H1 (cell line): ENCODE data around the gene CRYGN. TPM values are rescaled to one million over a fixed set of nuclear protein-coding genes. Genes with fewer than 3 reads are reported as not detected.

Source experiments
- CTCF ChIA-PET: fragments of 300-600 bp; sonication (Branson Sonifier 250); formaldehyde crosslinking; loops from one replicate; lab custom pipeline; 2021; ENCODE audit not compliant: partially characterized antibody; lab: Charles Lee
- POLR2A ChIA-PET: fragments of 300-600 bp; sonication (Branson Sonifier 250); formaldehyde crosslinking; loops from one replicate; lab custom pipeline; 2021; ENCODE audit warnings: inconsistent platforms; ENCODE audit not compliant: partially characterized antibody; lab: Charles Lee
- DNase-seq, 2 experiments: peaks; one replicate each; pipeline versions ENCODE4 v3.0.0 to v3.0.0-alpha.2; 2010 to 2022; ENCODE audit warnings: low spot score in 2 of 2, low read depth in 1 of 2, mixed read lengths in 1 of 2
- FAIRE-seq: peaks from 2 replicates; lab custom pipeline; 2011; peaks lifted over from hg19 to GRCh38; lab: Jason Lieb, UNC
- H2AFZ ChIP-seq: 2 replicates; pipeline ENCODE4 v1.8.1; 2012; ENCODE audit warnings: low read length, inconsistent platforms
- H2AK5ac ChIP-seq: 2 replicates; pipeline ENCODE4 v1.6.1; 2013; ENCODE audit warnings: low read depth, low read length
- H2BK120ac ChIP-seq: replicated peaks from 2 replicates; pipeline ENCODE3; 2013; ENCODE audit warnings: low read depth, low read length, inconsistent platforms
- H2BK12ac ChIP-seq: 2 replicates; pipeline ENCODE4 v1.6.1; 2013; ENCODE audit warnings: low read depth, low read length
- H2BK15ac ChIP-seq: 2 replicates; pipeline ENCODE4 v1.6.1; 2013; ENCODE audit warnings: low read length
- H2BK20ac ChIP-seq: 2 replicates; pipeline ENCODE4 v1.6.1; 2013; ENCODE audit warnings: low read length
- H2BK5ac ChIP-seq: 2 replicates; pipeline ENCODE4 v1.6.1; 2013; ENCODE audit warnings: low read depth, low read length
- H3K14ac ChIP-seq: 2 replicates; pipeline ENCODE4 v1.6.1; 2013; ENCODE audit warnings: inconsistent platforms; ENCODE audit not compliant: insufficient read length
- H3K18ac ChIP-seq: 2 replicates; pipeline ENCODE4 v1.6.1; 2013; ENCODE audit warnings: low read length; ENCODE audit errors: extremely low read depth
- H3K23ac ChIP-seq: 2 replicates; pipeline ENCODE4 v1.6.1; 2013; ENCODE audit warnings: inconsistent platforms; ENCODE audit not compliant: insufficient read length
- H3K23me2 ChIP-seq: 2 replicates; pipeline ENCODE4 v1.6.1; 2013; ENCODE audit warnings: low read depth, low read length
- H3K27ac ChIP-seq: 2 replicates; pipeline ENCODE4 v1.6.1; 2011; ENCODE audit warnings: low read depth, low read length, inconsistent platforms
- H3K27me3 ChIP-seq, 4 experiments: replicated peaks in 1 of 4; 1 replicate in 1 of 4; 2 replicates in 3 of 4; pipeline versions ENCODE4 v1.6.1 to v1.8.1; 2011 to 2013; ENCODE audit warnings: low read length in 3 of 4, mild to moderate bottlenecking in 3 of 4, inconsistent platforms in 2 of 4, mixed read lengths in 2 of 4, moderate library complexity in 1 of 4; ENCODE audit not compliant: control insufficient read depth in 3 of 4, insufficient read depth in 3 of 4; ENCODE audit errors: extremely low read depth in 1 of 4
- H3K36me3 ChIP-seq, 4 experiments: 2 replicates each; pipeline versions ENCODE4 v1.6.1 to v1.8.1; 2011 to 2013; ENCODE audit warnings: mild to moderate bottlenecking in 4 of 4, low read length in 3 of 4, moderate library complexity in 2 of 4, control low read depth in 1 of 4, inconsistent platforms in 1 of 4; ENCODE audit not compliant: insufficient read depth in 4 of 4, control insufficient read depth in 2 of 4
- H3K4ac ChIP-seq: replicated peaks from 2 replicates; pipeline ENCODE3; 2013; ENCODE audit warnings: low read length, low read depth, mixed read lengths, inconsistent platforms; ENCODE audit not compliant: insufficient read length
- H3K4me1 ChIP-seq, 4 experiments: replicated peaks in 1 of 4; 1 replicate in 1 of 4; 2 replicates in 3 of 4; pipeline versions ENCODE4 v1.6.1 to v1.8.1; 2011 to 2013; ENCODE audit warnings: low read length in 3 of 4, inconsistent platforms in 2 of 4, mixed read lengths in 1 of 4; ENCODE audit not compliant: insufficient read depth in 4 of 4, control insufficient read depth in 3 of 4
- H3K4me2 ChIP-seq, 2 experiments: 2 replicates each; pipeline versions ENCODE4 v1.6.1 to v1.8.1; 2011 to 2013; ENCODE audit warnings: low read depth in 2 of 2, low read length in 2 of 2, control low read depth in 1 of 2, inconsistent platforms in 1 of 2, mild to moderate bottlenecking in 1 of 2; ENCODE audit not compliant: insufficient read depth in 1 of 2
- H3K4me3 ChIP-seq, 4 experiments: fragments of 200-600, 300-600 bp in 1 of 4; sonication (generic), shearing (Covaris generic), sonication (Bioruptor Twin) in 1 of 4; 2 replicates each; pipeline versions ENCODE4 v1.5.1 to v1.8.1; 2011 to 2016; ENCODE audit warnings: low read length in 4 of 4, low read depth in 3 of 4, control low read depth in 2 of 4, inconsistent platforms in 2 of 4, mild to moderate bottlenecking in 2 of 4, mixed read lengths in 1 of 4, moderate library complexity in 1 of 4; ENCODE audit not compliant: insufficient read depth in 2 of 4; ENCODE audit errors: extremely low read depth in 1 of 4
- H3K56ac ChIP-seq: replicated peaks from 2 replicates; pipeline ENCODE3; 2013; ENCODE audit warnings: low read depth, mild to moderate bottlenecking, mixed read lengths, low read length, inconsistent platforms; ENCODE audit not compliant: insufficient read length
- H3K79me1 ChIP-seq: 2 replicates; pipeline ENCODE4 v1.6.1; 2013; ENCODE audit warnings: low read depth, low read length, control low read depth
- H3K79me2 ChIP-seq, 2 experiments: 2 replicates each; pipeline versions ENCODE4 v1.6.1 to v1.8.1; 2012 to 2013; ENCODE audit warnings: low read length in 2 of 2, mild to moderate bottlenecking in 2 of 2, inconsistent platforms in 1 of 2; ENCODE audit not compliant: insufficient read depth in 2 of 2, control insufficient read depth in 1 of 2
- H3K9ac ChIP-seq, 4 experiments: replicated peaks in 1 of 4; 1 replicate in 1 of 4; 2 replicates in 3 of 4; pipeline versions ENCODE4 v1.6.1 to v1.8.1; 2011 to 2013; ENCODE audit warnings: low read depth in 3 of 4, low read length in 3 of 4, control low read depth in 2 of 4, mild to moderate bottlenecking in 2 of 4, moderate library complexity in 2 of 4, inconsistent platforms in 1 of 4; ENCODE audit errors: extremely low read depth in 1 of 4
- H3K9me3 ChIP-seq, 2 experiments: 2 replicates each; pipeline versions ENCODE4 v1.6.1 to v1.8.1; 2012 to 2013; ENCODE audit warnings: mild to moderate bottlenecking in 2 of 2, moderate library complexity in 2 of 2, control low read depth in 1 of 2, inconsistent platforms in 1 of 2, low read depth in 1 of 2, low read length in 1 of 2, mixed read lengths in 1 of 2; ENCODE audit not compliant: insufficient read depth in 2 of 2
- H4K20me1 ChIP-seq, 2 experiments: replicated peaks in 1 of 2; 2 replicates each; pipeline versions ENCODE3 to v1.8.1; 2011 to 2013; ENCODE audit warnings: inconsistent platforms in 2 of 2, low read length in 2 of 2, mild to moderate bottlenecking in 1 of 2; ENCODE audit not compliant: insufficient read depth in 2 of 2, control insufficient read depth in 1 of 2
- H4K5ac ChIP-seq: 2 replicates; pipeline ENCODE4 v1.6.1; 2013; ENCODE audit warnings: low read length, low read depth, mixed read lengths, inconsistent platforms; ENCODE audit not compliant: insufficient read length
- H4K8ac ChIP-seq: 2 replicates; pipeline ENCODE4 v1.8.0; 2013; ENCODE audit warnings: mild to moderate bottlenecking, moderate library complexity, low read length, inconsistent platforms; ENCODE audit not compliant: insufficient read depth; ENCODE audit errors: extremely low read depth
- H4K91ac ChIP-seq: replicated peaks from 2 replicates; pipeline ENCODE3; 2013; ENCODE audit warnings: low read length, mixed read lengths, inconsistent platforms; ENCODE audit not compliant: insufficient read length
- CBX5 ChIP-seq: fragments of 300-800, 300-1000 bp; sonication (generic); IDR thresholded peaks from 2 replicates; pipeline ENCODE4 v1.7.1; 2016; ENCODE audit warnings: antibody characterized with exemption, low read length, low read depth
- CHD1 ChIP-seq: IDR thresholded peaks from 2 replicates; pipeline ENCODE4 v1.6.1; 2012; ENCODE audit warnings: low read depth, low read length, improper control_type of control experiment
- CHD2 ChIP-seq: IDR thresholded peaks from 2 replicates; pipeline ENCODE4 v1.6.1; 2012; ENCODE audit warnings: low read length, improper control_type of control experiment
- CTBP2 ChIP-seq: IDR thresholded peaks from 2 replicates; pipeline ENCODE4 v1.7.0; 2011; ENCODE audit warnings: borderline replicate concordance, mild to moderate bottlenecking, moderate library complexity, mixed read lengths, low read length; ENCODE audit not compliant: insufficient read depth, insufficient read length
- HDAC2 ChIP-seq, 2 experiments: fragments of 300-600 bp in 1 of 2; sonication (generic) in 1 of 2; IDR thresholded peaks; 2 replicates each; pipeline ENCODE4 v1.6.1; 2011 to 2012; ENCODE audit warnings: low read depth in 2 of 2, low read length in 2 of 2, mild to moderate bottlenecking in 2 of 2, moderate library complexity in 2 of 2, borderline replicate concordance in 1 of 2, inconsistent platforms in 1 of 2
- NRF1 ChIP-seq: IDR thresholded peaks from 2 replicates; pipeline ENCODE4 v1.6.1; 2011; ENCODE audit warnings: mild to moderate bottlenecking, low read depth, low read length, improper control_type of control experiment
- PHF8 ChIP-seq: fragments of 200-600 bp; sonication (generic); conservative IDR thresholded peaks from 2 replicates; pipeline ENCODE4 v1.7.1; 2012; ENCODE audit warnings: low read depth, mild to moderate bottlenecking, inconsistent platforms, low read length, moderate library complexity
- SP2 ChIP-seq: IDR thresholded peaks from 2 replicates; pipeline ENCODE4 v1.6.1; 2012; ENCODE audit warnings: mild to moderate bottlenecking, low read length, inconsistent platforms
- SP4 ChIP-seq: IDR thresholded peaks from 2 replicates; pipeline ENCODE4 v1.6.1; 2012; ENCODE audit warnings: low read length, inconsistent platforms
- SUZ12 ChIP-seq: fragments of 200-600 bp; sonication (generic); IDR thresholded peaks from 2 replicates; pipeline ENCODE4 v1.6.1; 2012; ENCODE audit warnings: mild to moderate bottlenecking, inconsistent platforms, low read length, moderate library complexity, mixed read lengths
- TBP ChIP-seq: IDR thresholded peaks from 2 replicates; pipeline ENCODE4 v1.6.1; 2011; ENCODE audit warnings: low read depth, low read length, improper control_type of control experiment
- TEAD4 ChIP-seq: IDR thresholded peaks from 2 replicates; pipeline ENCODE4 v1.6.1; 2012; ENCODE audit warnings: low read depth, low read length, inconsistent platforms, mixed read lengths
- YY1 ChIP-seq: IDR thresholded peaks from 2 replicates; pipeline ENCODE4 v1.6.1; 2011; ENCODE audit warnings: low read depth, mild to moderate bottlenecking, low read length
- ZNF274 ChIP-seq: IDR thresholded peaks from 2 replicates; pipeline ENCODE4 v1.7.0; 2012; ENCODE audit warnings: low read length, borderline replicate concordance; ENCODE audit errors: extremely low read depth
- WGBS, 2 experiments: shearing (Covaris generic) in 1 of 2; methylation state at CpG; one replicate each; pipeline versions ENCODE4 v1.1.6 to v1.1.7; 2013 to 2015; ENCODE audit warnings: low lambda C conversion rate in 2 of 2, mixed read lengths in 2 of 2, inconsistent platforms in 1 of 2, low coverage in 1 of 2, missing lambda C conversion rate in 1 of 2; ENCODE audit not compliant: insufficient replicate concordance in 2 of 2, insufficient coverage in 1 of 2, insufficient read length in 1 of 2; ENCODE audit errors: extremely low coverage in 1 of 2, missing lambda C conversion rate in 1 of 2; 5-methylcytosine and 5-hydroxymethylcytosine counted together
- polyA plus RNA-seq, 7 experiments: library from polyadenylated mRNA; depleted of rRNA in 3 of 7; stranded (reverse) in 5 of 7; unstranded in 2 of 7; fragments of >200 nt in 5 of 7; fragments of 200-250 nt in 2 of 7; gene quantifications; 1 replicate in 5 of 7; 2 replicates in 1 of 7; 4 replicates in 1 of 7; pipeline versions ENCODE4 v1.2.1 to v1.2.3, GENCODE V29; 2011 to 2013; ENCODE audit warnings: missing spikeins in 2 of 7, mixed read lengths in 2 of 7
- total RNA-seq: library from RNA; stranded (reverse); fragmentation: NEBNext Ultra II Directional; extraction: Animal tissue kit (Norgen Biotek cat#: 25700); gene quantifications from 2 replicates; pipeline ENCODE4 v1.2.1, GENCODE V29; 2021
- TF ChIP-seq, protein P1 (sequence below): IDR thresholded peaks from 2 replicates; pipeline ENCODE4 v1.6.1; 2012; ENCODE audit warnings: inconsistent platforms

CRYGN gene
- total and polyA plus RNA-seq, 2 of the 8 experiments (the other 6 are each of a cell fraction or from before 2014, with no cell fraction given): 0.98 to 1.6 TPM

DNA sequence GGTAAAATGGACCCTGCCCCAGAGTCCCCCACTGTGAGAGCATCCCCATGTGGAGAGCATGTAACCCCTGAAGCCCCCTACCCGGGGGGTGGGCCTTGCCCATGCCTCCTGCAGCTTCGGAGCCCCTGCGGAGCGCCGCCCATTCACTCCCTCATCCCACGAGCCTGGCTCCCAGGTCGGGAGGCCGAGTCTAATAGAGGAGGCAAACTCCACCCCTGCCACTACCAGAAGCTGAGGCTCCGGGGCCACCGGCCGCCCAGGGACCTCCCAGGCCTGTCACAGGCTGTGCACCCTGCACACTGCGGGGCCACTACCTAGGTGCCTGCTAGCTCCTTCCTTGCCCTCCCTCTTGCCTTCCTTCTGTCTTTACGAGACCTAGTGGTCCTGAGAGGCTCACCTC, 47.5 kb downstream of the CRYGN start:
- Histone ChIP-seq H4K8ac (no peak overlapping the region), H3K27ac (no peak overlapping the region), H3K36me3 (no peaks in the 10 kb centered on the region), H2AFZ (no peak overlapping the region), H2BK20ac (no peak overlapping the region), H3K23ac (no peak overlapping the region), H2BK15ac (no peak overlapping the region), H3K4ac (no peak overlapping the region), H4K5ac (no peak overlapping the region), H3K18ac (no peak overlapping the region), H3K27me3 (no peaks in the 10 kb centered on the region), H3K9me3 (no peaks in the 10 kb centered on the region), H4K20me1 (no peaks in the 10 kb centered on the region), H2BK5ac (no peak overlapping the region), H3K4me2 (no peak overlapping the region), H3K79me1 (no peaks in the 10 kb centered on the region), H3K23me2 (peaks cover under 1% of the 10 kb centered on the region; the same call in 1 of the 2 replicates), H3K79me2 (no peaks in the 10 kb centered on the region), H3K4me1 (peaks cover 0 to 13% (median 4%) of the 10 kb centered on the region in 4 experiments; a peak in 6 of 7 replicates), H3K4me3 (no peak overlapping the region), H2AK5ac (no peak overlapping the region), H3K9ac (no peak overlapping the region), H2BK12ac (no peak overlapping the region), H2BK120ac (no peak overlapping the region), H3K14ac (no peak overlapping the region), H4K91ac (no peak overlapping the region), H3K56ac (no peak overlapping the region)
- ChIA-PET CTCF (interaction anchor here (0.6 to 1.8 kb wide), 7 partner anchors 24 to 344 kb away, joined by 3 to 6 read pairs (median 4); no protein-coding TSS in a partner anchor), POLR2A (no interaction called here)
- DNase-seq (no peak), FAIRE-seq (no peak)
- WGBS, 2 experiments: 95% methylated on average over 13 of the region's 13 CpGs; no CpG with 5 or more reads in 1 of the 2 experiments
- TF ChIP-seq SUZ12: no peak
- no peak for TF ChIP-seq NRF1
- TF ChIP-seq YY1: no peak
- TF ChIP-seq SP4: no peak
- TF ChIP-seq TBP: no peak
- no peak for TF ChIP-seq CTBP2
- TF ChIP-seq TEAD4: no peak
- TF ChIP-seq, protein P1, sequence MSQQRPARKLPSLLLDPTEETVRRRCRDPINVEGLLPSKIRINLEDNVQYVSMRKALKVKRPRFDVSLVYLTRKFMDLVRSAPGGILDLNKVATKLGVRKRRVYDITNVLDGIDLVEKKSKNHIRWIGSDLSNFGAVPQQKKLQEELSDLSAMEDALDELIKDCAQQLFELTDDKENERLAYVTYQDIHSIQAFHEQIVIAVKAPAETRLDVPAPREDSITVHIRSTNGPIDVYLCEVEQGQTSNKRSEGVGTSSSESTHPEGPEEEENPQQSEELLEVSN: no peak
- no peak for TF ChIP-seq CHD1
- TF ChIP-seq HDAC2 (IDR thresholded peaks at IDR 0.05; ENCODE audit: borderline replicate concordance in 1 of 2, low read depth in 2 of 2, low read length in 2 of 2): no peak
- no peak for TF ChIP-seq CHD2
- TF ChIP-seq SP2: no peak
- no peak for TF ChIP-seq ZNF274
- no peak for TF ChIP-seq CBX5
- no peak for TF ChIP-seq PHF8
